ENCODE data around the gene LGR5.
A peak's percentile ranks its signal among the peaks of the same experiment; 100 is the strongest.

The LGR5 gene

DNA sequence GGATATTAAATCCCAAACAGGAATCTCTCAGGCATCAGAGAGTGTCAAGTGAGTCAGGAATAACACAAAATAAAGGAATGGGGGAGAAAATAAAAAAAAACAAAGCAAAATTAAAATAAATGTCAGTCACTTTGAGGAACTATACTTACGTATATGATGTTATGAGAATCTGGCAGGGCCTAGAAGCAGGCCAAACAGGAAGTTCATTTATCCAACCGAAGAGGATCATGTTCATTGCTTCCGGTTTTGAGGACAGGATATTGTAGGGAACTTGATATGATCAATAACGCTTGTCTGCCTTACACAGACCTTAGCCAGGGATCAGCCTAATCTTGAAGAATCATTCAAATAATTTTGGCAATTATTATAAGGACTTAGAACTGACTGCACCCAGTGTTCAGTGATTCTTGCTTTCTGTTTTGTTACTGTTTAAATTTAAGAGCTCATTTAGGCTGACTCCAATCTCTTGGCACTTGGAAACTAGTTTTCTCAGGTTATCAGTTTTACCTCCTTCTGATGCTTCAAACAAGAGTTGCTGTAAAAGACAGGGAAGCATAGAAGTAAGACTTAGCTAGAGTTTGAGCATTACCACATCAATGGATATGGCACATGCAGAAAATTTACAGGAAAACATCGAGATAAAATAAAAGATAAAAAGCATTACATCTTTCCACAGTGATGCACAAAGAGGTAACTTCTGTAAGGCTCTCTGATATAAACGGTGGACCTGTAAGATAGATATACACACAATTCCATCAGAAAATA, 170.6 kb downstream of the LGR5 start:
- H3K27ac ChIP-seq (ENCODE audit: low read length): no peak overlapping the region
- H2AFZ ChIP-seq (ENCODE audit: low read depth, low read length): no peak overlapping the region
- H3K4me3 ChIP-seq (ENCODE audit: low read length): no peak overlapping the region
- no peaks in the 10 kb centered on the region for H3K9me3 ChIP-seq (ENCODE audit: insufficient read depth, low read length)
- H3K27me3 ChIP-seq (ENCODE audit: low read depth, low read length): no peaks in the 10 kb centered on the region
- H3K79me2 ChIP-seq (ENCODE audit: low read length): no peaks in the 10 kb centered on the region
- no peaks in the 10 kb centered on the region for H4K20me1 ChIP-seq (ENCODE audit: insufficient read depth, low read length)
- H3K4me1 ChIP-seq (ENCODE audit: low read length): no peaks in the 10 kb centered on the region
- no peak overlapping the region for H3K9ac ChIP-seq (ENCODE audit: low read length)
- peaks cover 70% of the 10 kb centered on the region for H3K36me3 ChIP-seq (replicated peaks; ENCODE audit: low read depth, low read length)
- TF ChIP-seq, protein P1, sequence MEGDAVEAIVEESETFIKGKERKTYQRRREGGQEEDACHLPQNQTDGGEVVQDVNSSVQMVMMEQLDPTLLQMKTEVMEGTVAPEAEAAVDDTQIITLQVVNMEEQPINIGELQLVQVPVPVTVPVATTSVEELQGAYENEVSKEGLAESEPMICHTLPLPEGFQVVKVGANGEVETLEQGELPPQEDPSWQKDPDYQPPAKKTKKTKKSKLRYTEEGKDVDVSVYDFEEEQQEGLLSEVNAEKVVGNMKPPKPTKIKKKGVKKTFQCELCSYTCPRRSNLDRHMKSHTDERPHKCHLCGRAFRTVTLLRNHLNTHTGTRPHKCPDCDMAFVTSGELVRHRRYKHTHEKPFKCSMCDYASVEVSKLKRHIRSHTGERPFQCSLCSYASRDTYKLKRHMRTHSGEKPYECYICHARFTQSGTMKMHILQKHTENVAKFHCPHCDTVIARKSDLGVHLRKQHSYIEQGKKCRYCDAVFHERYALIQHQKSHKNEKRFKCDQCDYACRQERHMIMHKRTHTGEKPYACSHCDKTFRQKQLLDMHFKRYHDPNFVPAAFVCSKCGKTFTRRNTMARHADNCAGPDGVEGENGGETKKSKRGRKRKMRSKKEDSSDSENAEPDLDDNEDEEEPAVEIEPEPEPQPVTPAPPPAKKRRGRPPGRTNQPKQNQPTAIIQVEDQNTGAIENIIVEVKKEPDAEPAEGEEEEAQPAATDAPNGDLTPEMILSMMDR (IDR thresholded peaks at IDR 0.05; ENCODE audit: low read depth, low read length): no peak
- TF ChIP-seq EZH2phosphoT487 (IDR thresholded peaks at IDR 0.05; ENCODE audit: low read depth): no peak
- H3K4me2 ChIP-seq (ENCODE audit: low read length): no peak overlapping the region

DNA sequence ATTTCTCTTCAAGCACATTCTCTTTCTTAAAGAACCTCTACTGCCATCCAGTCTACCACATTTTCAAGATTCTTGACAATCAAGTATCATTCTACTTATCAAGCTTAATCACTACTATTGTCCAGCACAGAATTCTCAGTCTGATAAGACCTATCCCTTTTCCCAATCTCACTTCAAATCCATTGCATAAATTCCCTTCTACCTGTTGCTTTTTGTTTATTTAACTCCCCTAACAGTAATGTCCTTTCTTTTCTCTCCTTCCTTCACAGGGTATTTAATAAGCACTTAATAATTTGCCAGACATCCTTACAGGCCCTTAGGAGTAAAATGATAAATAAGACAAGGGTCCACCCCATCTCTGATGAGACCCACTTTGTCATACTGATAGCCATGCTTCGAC, 182.3 kb downstream of the LGR5 start:
- H3K9ac ChIP-seq (ENCODE audit: low read length): no peak overlapping the region
- H3K79me2 ChIP-seq (ENCODE audit: low read length): peaks cover 5% of the 10 kb centered on the region

DNA sequence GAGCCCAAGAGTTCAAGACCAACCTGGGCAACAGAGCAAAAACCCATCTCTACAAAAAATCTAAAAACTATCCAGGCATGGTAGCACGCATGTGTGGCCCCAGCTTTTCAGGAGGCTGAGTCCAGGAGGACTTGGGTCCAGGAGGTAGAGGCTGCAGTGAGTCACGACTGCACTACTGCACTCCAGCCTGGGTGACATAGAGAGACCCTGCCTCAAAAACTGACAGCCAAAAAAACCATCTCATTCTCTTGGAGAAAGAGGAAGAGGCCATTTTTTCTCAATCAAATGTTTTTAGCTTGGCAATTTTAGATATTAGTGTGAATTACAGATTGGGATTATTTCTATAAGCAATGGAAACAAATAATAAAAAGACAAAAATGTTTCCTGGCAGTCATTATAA, 185.9 kb downstream of the LGR5 start:
- no peak overlapping the region for H3K4me2 ChIP-seq (ENCODE audit: low read length)

More for the DNA sequence above, 182.3 kb downstream of the LGR5 start:
- Histone ChIP-seq H2AFZ (ENCODE audit: low read depth, low read length) (no peak overlapping the region), H3K27me3 (ENCODE audit: low read depth, low read length) (no peaks in the 10 kb centered on the region), H3K36me3 (replicated peaks; ENCODE audit: low read depth, low read length) (peaks cover 81% of the 10 kb centered on the region), H3K27ac (ENCODE audit: low read length) (no peak overlapping the region), H3K4me2 (ENCODE audit: low read length) (no peak overlapping the region), H3K4me3 (ENCODE audit: low read length) (no peak overlapping the region), H3K4me1 (ENCODE audit: low read length) (peaks cover 10% of the 10 kb centered on the region), H4K20me1 (ENCODE audit: insufficient read depth, low read length) (0 out of 2 replicates have a peak, but pooled peaks cover 3% of the 10 kb centered on the region), H3K9me3 (ENCODE audit: insufficient read depth, low read length) (no peaks in the 10 kb centered on the region)
- no peak for TF ChIP-seq EZH2phosphoT487 (IDR thresholded peaks at IDR 0.05; ENCODE audit: low read depth)
- TF ChIP-seq, protein P1 (IDR thresholded peaks at IDR 0.05; ENCODE audit: low read depth, low read length): no peak

DNA sequence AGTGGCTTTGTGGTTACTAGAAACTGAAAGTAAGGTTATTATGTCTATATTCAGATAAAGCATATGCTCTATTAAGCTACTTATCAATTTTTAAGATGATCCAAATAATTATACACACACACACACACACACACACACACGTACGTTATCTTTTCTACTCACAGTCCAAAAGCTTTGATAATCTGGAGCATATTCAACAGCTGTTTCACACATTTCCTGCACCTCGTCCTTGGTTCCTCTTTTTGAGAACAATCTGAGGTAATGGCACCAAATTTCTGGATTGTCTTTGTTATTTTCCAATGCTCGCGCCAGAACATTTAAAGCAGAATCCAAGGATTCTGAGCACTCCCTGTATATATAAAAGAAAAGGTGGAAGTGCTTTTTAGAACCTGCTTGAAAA, 186.5 kb downstream of the LGR5 start:
- Histone ChIP-seq H3K9ac (ENCODE audit: low read length) (no peak overlapping the region), H3K4me3 (ENCODE audit: low read length) (no peak overlapping the region), H3K36me3 (replicated peaks; ENCODE audit: low read depth, low read length) (peaks cover 77% of the 10 kb centered on the region), H4K20me1 (ENCODE audit: insufficient read depth, low read length) (0 out of 2 replicates have a peak, but pooled peaks cover 3% of the 10 kb centered on the region), H3K9me3 (ENCODE audit: insufficient read depth, low read length) (no peaks in the 10 kb centered on the region), H3K4me1 (ENCODE audit: low read length) (peaks cover 10% of the 10 kb centered on the region), H3K27me3 (ENCODE audit: low read depth, low read length) (no peaks in the 10 kb centered on the region), H2AFZ (ENCODE audit: low read depth, low read length) (no peak overlapping the region), H3K79me2 (ENCODE audit: low read length) (peaks cover 5% of the 10 kb centered on the region), H3K4me2 (ENCODE audit: low read length) (peak overlapping the region; percentile 19; the same call in 1 of the 2 replicates), H3K27ac (ENCODE audit: low read length) (no peak overlapping the region)
- TF ChIP-seq, protein P1 (IDR thresholded peaks at IDR 0.05; ENCODE audit: low read depth, low read length): no peak

More for the DNA sequence above, 185.9 kb downstream of the LGR5 start:
- Histone ChIP-seq H4K20me1 (ENCODE audit: insufficient read depth, low read length) (0 out of 2 replicates have a peak, but pooled peaks cover 3% of the 10 kb centered on the region), H3K9ac (ENCODE audit: low read length) (no peak overlapping the region), H3K9me3 (ENCODE audit: insufficient read depth, low read length) (no peaks in the 10 kb centered on the region), H3K4me3 (ENCODE audit: low read length) (no peak overlapping the region), H3K36me3 (replicated peaks; ENCODE audit: low read depth, low read length) (peaks cover 76% of the 10 kb centered on the region), H2AFZ (ENCODE audit: low read depth, low read length) (no peak overlapping the region), H3K4me1 (ENCODE audit: low read length) (peaks cover 10% of the 10 kb centered on the region), H3K27ac (ENCODE audit: low read length) (no peak overlapping the region), H3K79me2 (ENCODE audit: low read length) (peaks cover 5% of the 10 kb centered on the region), H3K27me3 (ENCODE audit: low read depth, low read length) (no peaks in the 10 kb centered on the region)
- no peak for TF ChIP-seq EZH2phosphoT487 (IDR thresholded peaks at IDR 0.05; ENCODE audit: low read depth)
- TF ChIP-seq, protein P1 (IDR thresholded peaks at IDR 0.05; ENCODE audit: low read depth, low read length): no peak

Measured in OCI-LY3 (cell line).